Right atrium auricular region (tissue), 2 donors: ENCODE results near the gene BACH2. TPM values are rescaled to one million over a fixed set of nuclear protein-coding genes. Genes with fewer than 3 reads are reported as not detected.

Source experiments
- DNase-seq: peaks from one replicate; pipeline ENCODE4 v3.0.0-alpha.2; 2019; ENCODE audit warnings: low spot score
- H3K27ac ChIP-seq, 2 donors: fragments of 200-600 bp; sonication (generic); 1 replicate in 1 of 2; 2 replicates in 1 of 2; pipeline ENCODE4 v1.5.1; 2016 to 2019
- H3K27me3 ChIP-seq, 2 donors: fragments of 200-600 bp; sonication (generic); one replicate each; pipeline versions ENCODE4 v1.5.1 to v1.6.0; 2017 to 2019
- H3K36me3 ChIP-seq: fragments of 200-600 bp; sonication (generic); one replicate; pipeline ENCODE4 v1.5.1; 2016
- H3K4me1 ChIP-seq, 2 donors: fragments of 200-600 bp; sonication (generic); one replicate each; pipeline versions ENCODE4 v1.5.1 to v1.6.0; 2017 to 2019
- H3K4me3 ChIP-seq, 2 donors: fragments of 200-600 bp; sonication (generic); 1 replicate in 1 of 2; 2 replicates in 1 of 2; pipeline ENCODE4 v1.5.1; 2017 to 2019; ENCODE audit warnings: mild to moderate bottlenecking in 1 of 2, moderate library complexity in 1 of 2
- H3K9me3 ChIP-seq, 2 donors: fragments of 200-600 bp; sonication (generic); one replicate each; pipeline ENCODE4 v1.5.1; 2019
- CTCF ChIP-seq, 2 donors: fragments of 200-600 bp; sonication (generic); IDR thresholded peaks; one replicate each; pipeline ENCODE4 v1.5.1; 2019; ENCODE audit warnings: antibody characterized with exemption in 2 of 2
- total RNA-seq, 2 donors: library from RNA; depleted of rRNA; stranded (reverse); fragments of >200 nt; gene quantifications; one replicate each; pipeline ENCODE4 v1.1.0, GENCODE V29; 2016

BACH2 gene
- total RNA-seq, 2 donors from 2014 or later, result 0.82 to 2.2 TPM

DNA sequence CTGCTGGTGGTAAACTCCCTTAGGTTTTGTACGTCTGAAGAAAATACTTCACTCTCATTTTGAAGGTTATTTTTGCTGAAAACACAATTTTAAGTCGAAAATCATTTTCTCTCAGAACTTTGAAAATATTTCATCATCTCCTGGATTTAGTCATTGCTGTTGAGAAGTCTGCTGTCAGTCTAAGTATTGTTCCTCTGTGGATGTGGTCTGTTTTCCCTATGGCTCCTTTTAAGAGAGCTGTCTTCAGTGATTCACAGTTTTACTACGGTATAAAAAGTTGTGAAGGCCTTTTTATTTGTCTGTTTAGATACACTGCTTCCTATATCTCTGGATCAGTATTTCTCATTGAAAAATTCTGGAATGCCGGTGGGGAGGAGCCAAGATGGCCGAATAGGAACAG is 243.0 kb downstream of the BACH2 start:
- Histone ChIP-seq H3K27ac (no peak overlapping the region), H3K36me3 (no peaks in the 10 kb centered on the region), H3K9me3 (peaks cover 0 to 4% of the 10 kb centered on the region in 2 donors), H3K27me3 (no peaks in the 10 kb centered on the region), H3K4me3 (no peak overlapping the region), H3K4me1 (no peaks in the 10 kb centered on the region)
- DNase-seq, result no peak
- no peak for TF ChIP-seq CTCF (IDR thresholded peaks at IDR 0.05)

- Histone ChIP-seq H3K9me3 (peaks cover 0 to 4% of the 10 kb centered on the region in 2 donors), H3K27ac (no peak overlapping the region), H3K27me3 (no peaks in the 10 kb centered on the region), H3K4me1 (no peaks in the 10 kb centered on the region), H3K4me3 (no peak overlapping the region), H3K36me3 (no peaks in the 10 kb centered on the region)
- DNase-seq, result no peak
- TF ChIP-seq CTCF (IDR thresholded peaks at IDR 0.05), result no peak
These were observed 247.3 kb downstream of the BACH2 start for GRCh38 chr6:90049295-90049694.

- no peak for TF ChIP-seq CTCF (IDR thresholded peaks at IDR 0.05)
- DNase-seq, result no peak
- H3K27me3 ChIP-seq, result no peaks in the 10 kb centered on the region
- no peaks in the 10 kb centered on the region for H3K9me3 ChIP-seq
- no peaks in the 10 kb centered on the region for H3K36me3 ChIP-seq
- H3K27ac ChIP-seq, result no peak overlapping the region
- no peak overlapping the region for H3K4me3 ChIP-seq
- H3K4me1 ChIP-seq, result no peaks in the 10 kb centered on the region
These were observed 248.3 kb downstream of the BACH2 start for GRCh38 chr6:90048206-90048967.

DNA sequence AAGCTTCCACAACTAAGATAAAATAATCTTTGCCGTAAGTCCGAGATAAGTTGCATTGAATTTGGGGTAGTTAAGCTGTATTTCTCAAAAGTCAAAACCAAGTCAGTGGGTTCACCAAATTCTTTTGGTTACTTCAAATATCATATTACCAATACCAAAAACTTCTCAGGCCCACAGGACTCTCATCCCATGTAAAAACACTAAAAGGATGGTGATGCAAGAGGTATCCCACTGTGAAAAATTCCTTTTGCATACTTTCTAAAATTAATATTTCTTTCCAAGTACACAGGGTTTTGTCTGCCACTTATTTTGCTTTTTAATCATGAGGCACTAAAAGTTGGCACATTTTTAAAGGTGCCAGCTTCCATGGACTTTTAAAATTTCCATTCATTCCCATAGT is 251.1 kb downstream of the BACH2 start:
- H3K4me1 ChIP-seq, result no peaks in the 10 kb centered on the region
- no peaks in the 10 kb centered on the region for H3K9me3 ChIP-seq
- no peak for DNase-seq
- no peaks in the 10 kb centered on the region for H3K27me3 ChIP-seq
- no peaks in the 10 kb centered on the region for H3K36me3 ChIP-seq
- TF ChIP-seq CTCF (IDR thresholded peaks at IDR 0.05), result no peak
- H3K27ac ChIP-seq, result no peak overlapping the region
- H3K4me3 ChIP-seq, result no peak overlapping the region

DNA sequence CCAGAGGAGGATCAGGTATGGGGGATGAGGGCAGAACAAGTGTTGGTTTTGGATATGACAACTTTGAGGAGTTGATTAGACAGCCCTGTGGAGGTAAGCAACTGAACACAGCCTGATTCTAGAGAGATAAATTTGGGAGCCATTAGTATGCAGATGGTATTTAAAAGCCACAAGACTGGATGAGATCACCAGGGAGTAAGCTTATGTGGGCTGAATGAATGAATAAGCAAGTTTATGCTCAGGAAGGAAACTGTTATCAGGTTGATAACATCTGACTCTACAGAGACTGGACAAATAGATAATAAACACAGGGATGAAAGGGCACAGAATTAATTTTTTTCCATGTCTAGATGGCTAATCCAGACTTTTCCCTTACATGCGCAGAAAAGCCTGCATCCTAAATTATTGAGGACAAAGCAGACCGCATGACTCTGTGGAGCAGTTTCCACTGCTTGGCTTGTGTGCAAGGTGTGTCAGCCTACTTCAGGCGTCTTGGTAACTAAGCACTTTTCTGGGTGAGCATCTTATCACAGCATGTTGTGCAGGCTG is 251.7 kb downstream of the BACH2 start:
- Histone ChIP-seq H3K9me3 (no peaks in the 10 kb centered on the region), H3K27ac (no peak overlapping the region), H3K4me1 (no peaks in the 10 kb centered on the region), H3K4me3 (no peak overlapping the region), H3K27me3 (no peaks in the 10 kb centered on the region), H3K36me3 (no peaks in the 10 kb centered on the region)
- DNase-seq, result no peak
- no peak for TF ChIP-seq CTCF (IDR thresholded peaks at IDR 0.05)
